Tibial nerve (tissue), 4 donors: ENCODE results near the gene NTNG1. TPM values are rescaled to one million over a fixed set of nuclear protein-coding genes. Genes with fewer than 3 reads are reported as not detected.

Experiments used
- DNase-seq, 2 donors: peaks; one replicate each; pipeline ENCODE4 v3.0.0-alpha.2; 2019; ENCODE audit warnings: low spot score in 2 of 2
- H3K27ac ChIP-seq, 4 donors: fragments of 200-600 bp; sonication (generic) in 3 of 4; one replicate each; pipeline ENCODE4 v1.5.1; 2017 to 2019; ENCODE audit warnings: mild to moderate bottlenecking in 1 of 4
- H3K27me3 ChIP-seq, 2 donors: fragments of 200-600 bp; sonication (generic) in 1 of 2; one replicate each; pipeline versions ENCODE4 v1.5.1 to v1.6.0; 2017 to 2019
- H3K36me3 ChIP-seq, 3 donors: fragments of 200-600 bp; sonication (generic); one replicate each; pipeline ENCODE4 v1.5.1; 2018 to 2019
- H3K4me1 ChIP-seq, 4 donors: fragments of 200-600 bp; sonication (generic) in 3 of 4; one replicate each; pipeline ENCODE4 v1.5.1; 2017 to 2019
- H3K4me3 ChIP-seq, 4 donors: fragments of 200-600 bp; sonication (generic) in 3 of 4; one replicate each; pipeline ENCODE4 v1.5.1; 2017 to 2019; ENCODE audit warnings: mild to moderate bottlenecking in 1 of 4, moderate library complexity in 1 of 4
- H3K9me3 ChIP-seq, 4 donors: fragments of 200-600 bp; sonication (generic) in 3 of 4; one replicate each; pipeline ENCODE4 v1.5.1; 2017 to 2019
- CTCF ChIP-seq, 5 experiments: fragments of 200-600 bp in 3 of 5; fragments of 450-650 bp in 2 of 5; sonication (generic) in 3 of 5; IDR thresholded peaks; one replicate each; pipeline ENCODE4 v1.5.1; 2016 to 2019; ENCODE audit warnings: antibody characterized with exemption in 5 of 5, mild to moderate bottlenecking in 3 of 5, moderate library complexity in 2 of 5
- EP300 ChIP-seq, 2 donors: sonication (generic); formaldehyde crosslinking; IDR thresholded peaks; one replicate each; pipeline ENCODE4 v1.6.1; 2017; ENCODE audit warnings: antibody characterized with exemption in 2 of 2, mild to moderate bottlenecking in 1 of 2
- POLR2A ChIP-seq, 2 donors: fragments of 450-650 bp; IDR thresholded peaks; one replicate each; pipeline ENCODE4 v1.6.1; 2017; ENCODE audit warnings: antibody characterized with exemption in 2 of 2, mild to moderate bottlenecking in 2 of 2, moderate library complexity in 2 of 2
- WGBS, 2 donors: methylation state at CpG; one replicate each; pipeline ENCODE4 v1.1.5; 2018; 5-methylcytosine and 5-hydroxymethylcytosine counted together
- total RNA-seq, 4 donors: library from RNA; depleted of rRNA; stranded (reverse); fragments of >200 nt; gene quantifications; one replicate each; pipeline ENCODE4 v1.1.0, GENCODE V29; 2016

The NTNG1 gene
- total RNA-seq, 4 donors from 2014 or later: 1.4 to 6.6 (median 3.9) TPM

GRCh38 chr1:107098961-107099360, 41.9 kb upstream of the NTNG1 start:
- 86 to 90% methylated on average over 3 of the region's 3 CpGs for WGBS, 2 donors
- Histone ChIP-seq H3K36me3 (no peaks in the 10 kb centered on the region), H3K27me3 (no peaks in the 10 kb centered on the region), H3K4me1 (no peaks in the 10 kb centered on the region), H3K4me3 (no peak overlapping the region), H3K9me3 (no peaks in the 10 kb centered on the region), H3K27ac (no peak overlapping the region)
- no peak for DNase-seq
- TF ChIP-seq EP300 (IDR thresholded peaks at IDR 0.05) (no peak), POLR2A (IDR thresholded peaks at IDR 0.05) (no peak), CTCF (IDR thresholded peaks at IDR 0.05) (no peak)

DNA sequence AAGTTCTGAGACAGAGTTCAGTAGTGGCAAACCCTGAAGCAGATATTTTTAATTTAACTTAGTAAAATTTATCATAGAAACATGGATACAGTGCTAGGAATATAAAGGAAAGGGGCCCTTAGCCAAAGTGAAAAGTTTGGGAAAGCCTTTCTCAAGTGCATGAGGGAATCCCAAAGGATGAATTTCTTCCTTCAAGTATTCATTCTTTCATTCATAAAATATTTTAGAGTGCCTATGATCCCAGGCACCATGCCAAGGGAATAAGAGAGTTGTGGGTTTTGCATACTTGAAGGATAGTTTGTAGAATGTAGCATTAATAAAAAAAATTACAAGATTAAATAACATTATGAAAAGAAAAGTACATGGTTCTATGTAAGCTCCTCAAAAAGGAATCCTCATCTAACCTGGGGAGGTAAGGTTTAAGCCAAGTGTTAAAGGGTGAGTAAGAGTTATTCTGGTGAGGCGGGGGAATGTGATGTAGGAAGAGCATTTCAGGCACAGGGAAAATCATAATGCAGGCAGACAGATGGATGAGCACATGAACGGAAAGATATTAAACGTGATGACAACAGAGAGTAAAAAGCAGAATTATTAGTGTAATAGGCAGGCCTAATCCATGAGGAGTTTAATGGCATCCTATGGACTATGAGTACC, 40.4 kb upstream of the NTNG1 start:
- H3K27ac ChIP-seq: no peak overlapping the region
- H3K27me3 ChIP-seq: no peaks in the 10 kb centered on the region
- H3K9me3 ChIP-seq: no peaks in the 10 kb centered on the region
- no peak for DNase-seq
- TF ChIP-seq CTCF (IDR thresholded peaks at IDR 0.05) (no peak), POLR2A (IDR thresholded peaks at IDR 0.05) (no peak), EP300 (IDR thresholded peaks at IDR 0.05) (no peak)
- H3K4me3 ChIP-seq: no peak overlapping the region
- H3K36me3 ChIP-seq: no peaks in the 10 kb centered on the region
- 69 to 76% methylated on average over 3 of the region's 3 CpGs for WGBS, 2 donors
- H3K4me1 ChIP-seq: no peaks in the 10 kb centered on the region

DNA sequence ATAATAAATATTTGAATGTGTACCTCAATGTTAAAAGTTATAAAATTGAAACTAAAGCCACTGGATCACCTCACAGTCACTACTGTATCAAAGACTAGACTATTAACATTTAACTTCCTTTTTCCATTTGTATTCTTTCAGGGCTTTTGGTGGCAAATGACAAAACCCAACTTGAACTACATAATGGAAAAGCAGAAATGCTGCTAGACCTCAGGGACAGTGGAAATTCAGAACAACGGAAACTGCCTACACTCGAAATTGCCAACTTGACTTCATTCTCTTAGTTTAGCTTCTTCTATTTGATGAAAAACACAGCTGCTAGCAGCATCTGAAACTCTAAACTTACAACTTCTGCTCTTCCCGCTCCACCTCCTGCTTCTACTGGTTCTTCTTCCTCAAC, 34.9 kb upstream of the NTNG1 start:
- 92 to 95% methylated on average over 3 of the region's 3 CpGs for WGBS, 2 donors
- TF ChIP-seq EP300 (IDR thresholded peaks at IDR 0.05) (no peak), POLR2A (IDR thresholded peaks at IDR 0.05) (no peak), CTCF (IDR thresholded peaks at IDR 0.05) (no peak)
- H3K27me3 ChIP-seq: no peaks in the 10 kb centered on the region
- H3K4me1 ChIP-seq: peaks cover 0 to 5% (median 0%) of the 10 kb centered on the region in 4 donors
- no peak for DNase-seq
- H3K36me3 ChIP-seq: no peaks in the 10 kb centered on the region
- H3K4me3 ChIP-seq: no peak overlapping the region
- no peaks in the 10 kb centered on the region for H3K9me3 ChIP-seq
- no peak overlapping the region for H3K27ac ChIP-seq

GRCh38 chr1:107110326-107110725, 30.5 kb upstream of the NTNG1 start:
- TF ChIP-seq EP300 (IDR thresholded peaks at IDR 0.05) (no peak), CTCF (IDR thresholded peaks at IDR 0.05) (no peak), POLR2A (IDR thresholded peaks at IDR 0.05) (no peak)
- H3K27me3 ChIP-seq: no peaks in the 10 kb centered on the region
- 14 to 15% methylated on average over 4 of the region's 4 CpGs for WGBS, 2 donors
- H3K36me3 ChIP-seq: no peaks in the 10 kb centered on the region
- H3K4me3 ChIP-seq: no peak overlapping the region
- no peak for DNase-seq
- H3K9me3 ChIP-seq: no peaks in the 10 kb centered on the region
- H3K27ac ChIP-seq: peak overlapping the region in 2 of 4 donors; percentile 43 to 58
- H3K4me1 ChIP-seq: peaks cover 0 to 5% (median 0%) of the 10 kb centered on the region in 4 donors

DNA sequence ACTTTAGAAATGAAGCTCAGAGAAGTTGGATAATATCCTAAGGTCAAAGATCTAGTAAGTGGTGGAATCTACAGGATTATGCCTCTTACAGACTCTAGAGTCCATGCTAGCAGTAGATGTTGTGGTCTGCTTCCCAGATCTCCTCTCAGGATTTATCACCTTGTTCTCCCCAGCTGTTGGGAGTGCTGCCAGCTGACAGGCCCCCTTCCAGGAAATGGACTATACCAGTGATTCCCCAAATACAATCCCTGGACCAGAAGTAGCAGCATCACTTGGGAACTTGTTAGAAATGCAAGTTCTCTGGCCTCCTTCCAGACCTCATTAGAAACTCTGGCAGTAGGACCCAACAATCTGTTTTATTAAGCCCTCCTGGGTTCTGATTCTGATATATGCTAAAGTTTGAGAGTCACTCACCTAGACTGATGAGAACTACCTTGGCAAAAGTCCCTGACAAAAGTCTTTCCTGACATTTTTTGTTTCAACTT, 24.5 kb upstream of the NTNG1 start:
- DNase-seq: no peak
- TF ChIP-seq EP300 (IDR thresholded peaks at IDR 0.05) (no peak), POLR2A (IDR thresholded peaks at IDR 0.05) (no peak), CTCF (IDR thresholded peaks at IDR 0.05) (no peak)

More for the DNA sequence above, 24.5 kb upstream of the NTNG1 start:
- H3K4me1 ChIP-seq: no peaks in the 10 kb centered on the region
- no peak overlapping the region for H3K27ac ChIP-seq
- no peaks in the 10 kb centered on the region for H3K36me3 ChIP-seq
- no peak overlapping the region for H3K4me3 ChIP-seq
- H3K27me3 ChIP-seq: no peaks in the 10 kb centered on the region
- no peaks in the 10 kb centered on the region for H3K9me3 ChIP-seq
